K562 (cell line): Measurements from ENCODE around the gene FOXO3. TPM values are rescaled to one million over a fixed set of nuclear protein-coding genes. Genes with fewer than 3 reads are reported as not detected.

Experiments used
- CTBP1 ChIP-seq: fragments of 450-650 bp; IDR thresholded peaks from 2 replicates; pipeline ENCODE4 v1.6.1; 2016; ENCODE audit warnings: borderline replicate concordance
- EP300 ChIP-seq: IDR thresholded peaks from 2 replicates; pipeline ENCODE4 v1.6.1; 2012; ENCODE audit warnings: low read length, improper control_type of control experiment
- GABPA ChIP-seq: fragments of 200-800 bp; sonication (Bioruptor generic); conservative IDR thresholded peaks from 2 replicates; pipeline ENCODE4 v1.6.1; 2016; ENCODE audit warnings: low read depth, missing genetic modification characterization, missing compliant biosample characterization
- HCFC1 ChIP-seq: IDR thresholded peaks from 2 replicates; pipeline ENCODE4 v1.6.1; 2012; ENCODE audit warnings: low read depth, low read length, improper control_type of control experiment
- MAFK ChIP-seq: IDR thresholded peaks from 2 replicates; pipeline ENCODE4 v1.6.1; 2011; ENCODE audit warnings: low read length, improper control_type of control experiment
- POLR2AphosphoS2 ChIP-seq: IDR thresholded peaks from 2 replicates; pipeline ENCODE4 v1.6.1; 2012; ENCODE audit warnings: low read length, improper control_type of control experiment
- SMC3 ChIP-seq: conservative IDR thresholded peaks from 2 replicates; pipeline ENCODE4 v1.6.1; 2011; ENCODE audit warnings: low read depth, low read length, improper control_type of control experiment; ENCODE audit not compliant: insufficient read depth
- SPI1 ChIP-seq: IDR thresholded peaks from 2 replicates; pipeline ENCODE4 v1.6.1; 2011; ENCODE audit warnings: low read depth, low read length, control low read depth, borderline replicate concordance
- XRCC5 ChIP-seq: fragments of 200-400 bp; formaldehyde crosslinking; IDR thresholded peaks from 2 replicates; pipeline ENCODE4 v1.6.1; 2017; ENCODE audit warnings: low read depth, mild to moderate bottlenecking, low read length
- ZFP30 ChIP-seq: fragments of 250-450 bp; sonication (Bioruptor Pico); IDR thresholded peaks from 2 replicates; pipeline ENCODE4 v1.8.0; 2022; ENCODE audit warnings: moderate library complexity, mild to moderate bottlenecking, inconsistent platforms, borderline replicate concordance
- ZFP36 ChIP-seq: fragments of 150-350 bp; IDR thresholded peaks from 2 replicates; pipeline ENCODE4 v1.6.1; 2018; ENCODE audit warnings: low read length, low read depth; ENCODE audit not compliant: partially characterized antibody
- ZNF124 ChIP-seq: sonication (generic); formaldehyde crosslinking; IDR thresholded peaks from 2 replicates; pipeline ENCODE4 v1.8.1; 2022; ENCODE audit warnings: missing genetic modification reagents
- ZNF507 ChIP-seq: conservative IDR thresholded peaks from 2 replicates; pipeline ENCODE4 v1.6.1; 2017; ENCODE audit warnings: missing genetic modification characterization, missing compliant biosample characterization
- polyA plus RNA-seq, 8 experiments: library from polyadenylated mRNA; depleted of rRNA in 4 of 8; stranded (reverse) in 5 of 8; unstranded in 3 of 8; fragments of >200 nt; fragmentation: Nextera tagmentation in 2 of 8; fragmentation: Illumina TruSeq in 1 of 8; extraction: Ambion mirVana in 2 of 8; extraction: Trizol in 1 of 8; gene quantifications; 2 replicates each; pipeline versions ENCODE4 v1.2.1 to v1.2.3, GENCODE V29; 2011 to 2014; ENCODE audit warnings: inconsistent platforms in 1 of 8, missing spikeins in 1 of 8
- total RNA-seq, 7 experiments: library from RNA; depleted of rRNA in 6 of 7; stranded (reverse); fragments of >200 nt in 6 of 7; fragmentation: Illumina TruSeq in 2 of 7; extraction: Trizol in 2 of 7; gene quantifications; 2 replicates each; pipeline versions ENCODE4 v1.2.1 to v1.2.3, GENCODE V29; 2011 to 2021; ENCODE audit warnings: low replicate concordance in 1 of 7
- TF ChIP-seq, protein P1 (sequence below): sonication (generic); formaldehyde crosslinking; IDR thresholded peaks from 2 replicates; pipeline ENCODE4 v1.8.0; 2022; ENCODE audit warnings: mild to moderate bottlenecking, low read depth, missing genetic modification reagents
- TF ChIP-seq, protein P2 (sequence below): fragments of 450-650 bp; IDR thresholded peaks from 2 replicates; pipeline ENCODE4 v1.6.1; 2016
- TF ChIP-seq, protein P3 (sequence below): sonication (generic); formaldehyde crosslinking; IDR thresholded peaks from 2 replicates; pipeline ENCODE4 v1.8.1; 2023; ENCODE audit warnings: missing genetic modification reagents, mild to moderate bottlenecking, borderline replicate concordance
- TF ChIP-seq, protein P4 (sequence below): fragments of 250-450 bp; sonication (Bioruptor Pico); IDR thresholded peaks from 2 replicates; pipeline ENCODE4 v1.8.0; 2022; ENCODE audit warnings: inconsistent platforms, mild to moderate bottlenecking, moderate library complexity, borderline replicate concordance
- TF ChIP-seq, protein P5 (sequence below): sonication (generic); formaldehyde crosslinking; IDR thresholded peaks from 2 replicates; pipeline ENCODE4 v1.8.1; 2023; ENCODE audit warnings: mild to moderate bottlenecking, missing genetic modification reagents

FOXO3 gene
- total and polyA plus RNA-seq, 9 of the 15 experiments (the other 6 are each of a cell fraction or from before 2014, with no cell fraction given): 3.0 to 14.6 (median 6.0) TPM

DNA sequence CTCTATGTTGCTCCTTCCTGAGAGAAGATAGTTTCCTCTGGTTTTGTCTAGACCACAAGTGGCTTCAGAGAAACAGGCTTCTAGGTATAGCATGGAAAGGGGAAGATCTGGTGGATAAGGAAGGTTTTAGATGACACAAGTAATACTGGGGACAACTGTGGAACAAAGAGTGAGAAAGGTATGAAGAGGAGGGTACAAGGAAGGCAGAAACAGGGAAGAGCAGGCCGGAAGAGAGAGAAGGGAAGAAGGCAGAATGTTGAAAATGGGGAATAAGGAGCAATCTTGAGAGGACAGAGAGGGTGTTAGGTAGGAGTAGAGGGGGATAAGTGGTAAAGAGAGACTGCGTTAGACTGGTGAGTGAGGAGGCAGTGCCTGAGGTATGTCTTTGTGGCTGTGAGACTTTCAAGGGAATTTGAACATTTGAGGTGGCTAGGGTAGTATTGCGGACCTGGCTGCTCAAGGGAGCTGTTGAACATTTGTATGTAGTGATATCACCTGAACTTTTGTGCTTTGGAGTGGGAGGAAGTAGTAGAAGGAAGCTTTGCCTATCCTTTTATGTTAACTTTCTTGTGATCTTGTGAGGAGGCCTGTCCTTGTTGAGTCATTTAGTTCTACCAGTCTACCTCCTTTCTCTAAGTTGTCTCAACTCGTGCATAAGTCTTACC is 69.5 kb downstream of the FOXO3 start (continued):
- TF ChIP-seq, protein P1, sequence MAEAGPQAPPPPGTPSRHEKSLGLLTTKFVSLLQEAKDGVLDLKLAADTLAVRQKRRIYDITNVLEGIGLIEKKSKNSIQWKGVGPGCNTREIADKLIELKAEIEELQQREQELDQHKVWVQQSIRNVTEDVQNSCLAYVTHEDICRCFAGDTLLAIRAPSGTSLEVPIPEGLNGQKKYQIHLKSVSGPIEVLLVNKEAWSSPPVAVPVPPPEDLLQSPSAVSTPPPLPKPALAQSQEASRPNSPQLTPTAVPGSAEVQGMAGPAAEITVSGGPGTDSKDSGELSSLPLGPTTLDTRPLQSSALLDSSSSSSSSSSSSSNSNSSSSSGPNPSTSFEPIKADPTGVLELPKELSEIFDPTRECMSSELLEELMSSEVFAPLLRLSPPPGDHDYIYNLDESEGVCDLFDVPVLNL (CRISPR knock-in tag): no peak
- TF ChIP-seq, protein P2, sequence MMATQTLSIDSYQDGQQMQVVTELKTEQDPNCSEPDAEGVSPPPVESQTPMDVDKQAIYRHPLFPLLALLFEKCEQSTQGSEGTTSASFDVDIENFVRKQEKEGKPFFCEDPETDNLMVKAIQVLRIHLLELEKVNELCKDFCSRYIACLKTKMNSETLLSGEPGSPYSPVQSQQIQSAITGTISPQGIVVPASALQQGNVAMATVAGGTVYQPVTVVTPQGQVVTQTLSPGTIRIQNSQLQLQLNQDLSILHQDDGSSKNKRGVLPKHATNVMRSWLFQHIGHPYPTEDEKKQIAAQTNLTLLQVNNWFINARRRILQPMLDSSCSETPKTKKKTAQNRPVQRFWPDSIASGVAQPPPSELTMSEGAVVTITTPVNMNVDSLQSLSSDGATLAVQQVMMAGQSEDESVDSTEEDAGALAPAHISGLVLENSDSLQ: no peak
- no peak for TF ChIP-seq ZNF507 (tag)
- TF ChIP-seq CTBP1: peak; percentile 45
- TF ChIP-seq MAFK: no peak
- 0 out of 2 replicates have a peak, but pooled peaks have one; percentile 9 for TF ChIP-seq EP300
- TF ChIP-seq SMC3: no peak
- TF ChIP-seq ZFP36: no peak
- TF ChIP-seq GABPA (tag): no peak
- no peak for TF ChIP-seq POLR2AphosphoS2
- TF ChIP-seq HCFC1: no peak
- no peak for TF ChIP-seq ZNF124 (CRISPR knock-in tag)
- TF ChIP-seq ZFP30 (CRISPR knock-in tag): no peak
- no peak for TF ChIP-seq XRCC5
- TF ChIP-seq, protein P3, sequence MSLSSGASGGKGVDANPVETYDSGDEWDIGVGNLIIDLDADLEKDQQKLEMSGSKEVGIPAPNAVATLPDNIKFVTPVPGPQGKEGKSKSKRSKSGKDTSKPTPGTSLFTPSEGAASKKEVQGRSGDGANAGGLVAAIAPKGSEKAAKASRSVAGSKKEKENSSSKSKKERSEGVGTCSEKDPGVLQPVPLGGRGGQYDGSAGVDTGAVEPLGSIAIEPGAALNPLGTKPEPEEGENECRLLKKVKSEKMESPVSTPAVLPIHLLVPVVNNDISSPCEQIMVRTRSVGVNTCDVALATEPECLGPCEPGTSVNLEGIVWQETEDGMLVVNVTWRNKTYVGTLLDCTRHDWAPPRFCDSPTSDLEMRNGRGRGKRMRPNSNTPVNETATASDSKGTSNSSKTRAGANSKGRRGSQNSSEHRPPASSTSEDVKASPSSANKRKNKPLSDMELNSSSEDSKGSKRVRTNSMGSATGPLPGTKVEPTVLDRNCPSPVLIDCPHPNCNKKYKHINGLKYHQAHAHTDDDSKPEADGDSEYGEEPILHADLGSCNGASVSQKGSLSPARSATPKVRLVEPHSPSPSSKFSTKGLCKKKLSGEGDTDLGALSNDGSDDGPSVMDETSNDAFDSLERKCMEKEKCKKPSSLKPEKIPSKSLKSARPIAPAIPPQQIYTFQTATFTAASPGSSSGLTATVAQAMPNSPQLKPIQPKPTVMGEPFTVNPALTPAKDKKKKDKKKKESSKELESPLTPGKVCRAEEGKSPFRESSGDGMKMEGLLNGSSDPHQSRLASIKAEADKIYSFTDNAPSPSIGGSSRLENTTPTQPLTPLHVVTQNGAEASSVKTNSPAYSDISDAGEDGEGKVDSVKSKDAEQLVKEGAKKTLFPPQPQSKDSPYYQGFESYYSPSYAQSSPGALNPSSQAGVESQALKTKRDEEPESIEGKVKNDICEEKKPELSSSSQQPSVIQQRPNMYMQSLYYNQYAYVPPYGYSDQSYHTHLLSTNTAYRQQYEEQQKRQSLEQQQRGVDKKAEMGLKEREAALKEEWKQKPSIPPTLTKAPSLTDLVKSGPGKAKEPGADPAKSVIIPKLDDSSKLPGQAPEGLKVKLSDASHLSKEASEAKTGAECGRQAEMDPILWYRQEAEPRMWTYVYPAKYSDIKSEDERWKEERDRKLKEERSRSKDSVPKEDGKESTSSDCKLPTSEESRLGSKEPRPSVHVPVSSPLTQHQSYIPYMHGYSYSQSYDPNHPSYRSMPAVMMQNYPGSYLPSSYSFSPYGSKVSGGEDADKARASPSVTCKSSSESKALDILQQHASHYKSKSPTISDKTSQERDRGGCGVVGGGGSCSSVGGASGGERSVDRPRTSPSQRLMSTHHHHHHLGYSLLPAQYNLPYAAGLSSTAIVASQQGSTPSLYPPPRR (CRISPR knock-in tag): no peak
- 0 out of 2 replicates have a peak, but pooled peaks have one; percentile 22 for TF ChIP-seq SPI1
- TF ChIP-seq, protein P4, sequence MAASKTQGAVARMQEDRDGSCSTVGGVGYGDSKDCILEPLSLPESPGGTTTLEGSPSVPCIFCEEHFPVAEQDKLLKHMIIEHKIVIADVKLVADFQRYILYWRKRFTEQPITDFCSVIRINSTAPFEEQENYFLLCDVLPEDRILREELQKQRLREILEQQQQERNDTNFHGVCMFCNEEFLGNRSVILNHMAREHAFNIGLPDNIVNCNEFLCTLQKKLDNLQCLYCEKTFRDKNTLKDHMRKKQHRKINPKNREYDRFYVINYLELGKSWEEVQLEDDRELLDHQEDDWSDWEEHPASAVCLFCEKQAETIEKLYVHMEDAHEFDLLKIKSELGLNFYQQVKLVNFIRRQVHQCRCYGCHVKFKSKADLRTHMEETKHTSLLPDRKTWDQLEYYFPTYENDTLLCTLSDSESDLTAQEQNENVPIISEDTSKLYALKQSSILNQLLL (CRISPR knock-in tag): no peak
- TF ChIP-seq, protein P5, sequence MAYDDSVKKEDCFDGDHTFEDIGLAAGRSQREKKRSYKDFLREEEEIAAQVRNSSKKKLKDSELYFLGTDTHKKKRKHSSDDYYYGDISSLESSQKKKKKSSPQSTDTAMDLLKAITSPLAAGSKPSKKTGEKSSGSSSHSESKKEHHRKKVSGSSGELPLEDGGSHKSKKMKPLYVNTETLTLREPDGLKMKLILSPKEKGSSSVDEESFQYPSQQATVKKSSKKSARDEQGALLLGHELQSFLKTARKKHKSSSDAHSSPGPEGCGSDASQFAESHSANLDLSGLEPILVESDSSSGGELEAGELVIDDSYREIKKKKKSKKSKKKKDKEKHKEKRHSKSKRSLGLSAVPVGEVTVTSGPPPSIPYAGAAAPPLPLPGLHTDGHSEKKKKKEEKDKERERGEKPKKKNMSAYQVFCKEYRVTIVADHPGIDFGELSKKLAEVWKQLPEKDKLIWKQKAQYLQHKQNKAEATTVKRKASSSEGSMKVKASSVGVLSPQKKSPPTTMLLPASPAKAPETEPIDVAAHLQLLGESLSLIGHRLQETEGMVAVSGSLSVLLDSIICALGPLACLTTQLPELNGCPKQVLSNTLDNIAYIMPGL: no peak
